Endodermal cell (in vitro differentiated cells): ENCODE measurements around the gene ICA1. TPM values are rescaled to one million over a fixed set of nuclear protein-coding genes. Genes with fewer than 3 reads are reported as not detected.

Experiments
- DNase-seq: peaks from one replicate; pipeline ENCODE4 v3.0.0-alpha.2; 2017
- H3K27ac ChIP-seq: 2 replicates; pipeline ENCODE4 v1.5.1; 2013; ENCODE audit warnings: mild to moderate bottlenecking, low read depth, low read length, moderate library complexity
- H3K27me3 ChIP-seq: 2 replicates; pipeline ENCODE4 v1.6.1; 2013; ENCODE audit warnings: mild to moderate bottlenecking, low read length, moderate library complexity; ENCODE audit not compliant: insufficient read depth, control insufficient read depth, poor library complexity, severe bottlenecking
- H3K36me3 ChIP-seq: 2 replicates; pipeline ENCODE4 v1.7.0; 2013; ENCODE audit warnings: mild to moderate bottlenecking, low read length, moderate library complexity; ENCODE audit not compliant: control insufficient read depth, insufficient read depth
- H3K4me1 ChIP-seq: one replicate; pipeline ENCODE4 v1.7.0; 2013; ENCODE audit warnings: low read length; ENCODE audit not compliant: control insufficient read depth, insufficient read depth
- H3K4me3 ChIP-seq: 2 replicates; pipeline ENCODE4 v1.5.1; 2013; ENCODE audit warnings: mild to moderate bottlenecking, low read length, moderate library complexity
- H3K9ac ChIP-seq: 2 replicates; pipeline ENCODE4 v1.6.1; 2013; ENCODE audit warnings: mild to moderate bottlenecking, low read length, moderate library complexity; ENCODE audit not compliant: poor library complexity, severe bottlenecking; ENCODE audit errors: extremely low read depth
- H3K9me3 ChIP-seq: 2 replicates; pipeline ENCODE4 v1.6.1; 2013; ENCODE audit warnings: mild to moderate bottlenecking, low read length, moderate library complexity; ENCODE audit not compliant: control insufficient read depth
- H3K27ac Mint-ChIP-seq: 2 replicates; pipeline ENCODE4 v1.8.0; 2020; ENCODE audit warnings: mixed read lengths
- H3K27me3 Mint-ChIP-seq: 2 replicates; pipeline ENCODE4 v1.8.0; 2021; ENCODE audit warnings: mild to moderate bottlenecking, mixed read lengths; ENCODE audit not compliant: insufficient read depth
- H3K36me3 Mint-ChIP-seq: 2 replicates; pipeline ENCODE4 v1.8.0; 2020; ENCODE audit warnings: low read depth, mixed read lengths
- H3K4me1 Mint-ChIP-seq: 2 replicates; pipeline ENCODE4 v1.8.0; 2020; ENCODE audit warnings: mixed read lengths
- H3K4me3 Mint-ChIP-seq: 2 replicates; pipeline ENCODE4 v1.8.0; 2020; ENCODE audit warnings: mild to moderate bottlenecking, moderate library complexity, mixed read lengths
- H3K9me3 Mint-ChIP-seq: 2 replicates; pipeline ENCODE4 v1.8.0; 2020; ENCODE audit warnings: mild to moderate bottlenecking, mixed read lengths
- WGBS, 2 experiments: methylation state at CpG; one replicate each; pipeline versions ENCODE4 v1.1.5 to v1.1.7; 2013; ENCODE audit warnings: missing lambda C conversion rate in 2 of 2, mixed read lengths in 1 of 2; ENCODE audit not compliant: insufficient coverage in 1 of 2, insufficient read length in 1 of 2; 5-methylcytosine and 5-hydroxymethylcytosine counted together
- total RNA-seq, 2 donors: library from RNA; stranded (reverse); fragmentation: NEBNext Ultra II Directional in 1 of 2; extraction: Animal tissue kit (Norgen Biotek cat#: 25700) in 1 of 2; gene quantifications; 2 replicates in 1 of 2; 3 replicates in 1 of 2; pipeline ENCODE4 v1.2.1, GENCODE V29; 2021
- TF ChIP-seq, protein P1 (sequence below): fragments of 200-600 bp; sonication (generic); conservative IDR thresholded peaks from 2 replicates; pipeline ENCODE4 v1.5.0; 2021; ENCODE audit warnings: antibody characterized with exemption, mild to moderate bottlenecking

ICA1 gene
- total RNA-seq, 2 donors from 2014 or later, result 25.0 to 50.2 TPM

- no peaks in the 10 kb centered on the region for H3K36me3 Mint-ChIP-seq
- H3K27ac Mint-ChIP-seq, result no peak overlapping the region
- Histone ChIP-seq H3K9ac (no peak overlapping the region), H3K27me3 (no peaks in the 10 kb centered on the region), H3K36me3 (no peaks in the 10 kb centered on the region), H3K4me1 (no peaks in the 10 kb centered on the region), H3K9me3 (no peaks in the 10 kb centered on the region), H3K4me3 (no peak overlapping the region), H3K27ac (no peak overlapping the region)
- peaks cover 10% of the 10 kb centered on the region for H3K4me1 Mint-ChIP-seq
- H3K9me3 Mint-ChIP-seq, result no peaks in the 10 kb centered on the region
- H3K4me3 Mint-ChIP-seq, result no peak overlapping the region
- TF ChIP-seq, protein P1, sequence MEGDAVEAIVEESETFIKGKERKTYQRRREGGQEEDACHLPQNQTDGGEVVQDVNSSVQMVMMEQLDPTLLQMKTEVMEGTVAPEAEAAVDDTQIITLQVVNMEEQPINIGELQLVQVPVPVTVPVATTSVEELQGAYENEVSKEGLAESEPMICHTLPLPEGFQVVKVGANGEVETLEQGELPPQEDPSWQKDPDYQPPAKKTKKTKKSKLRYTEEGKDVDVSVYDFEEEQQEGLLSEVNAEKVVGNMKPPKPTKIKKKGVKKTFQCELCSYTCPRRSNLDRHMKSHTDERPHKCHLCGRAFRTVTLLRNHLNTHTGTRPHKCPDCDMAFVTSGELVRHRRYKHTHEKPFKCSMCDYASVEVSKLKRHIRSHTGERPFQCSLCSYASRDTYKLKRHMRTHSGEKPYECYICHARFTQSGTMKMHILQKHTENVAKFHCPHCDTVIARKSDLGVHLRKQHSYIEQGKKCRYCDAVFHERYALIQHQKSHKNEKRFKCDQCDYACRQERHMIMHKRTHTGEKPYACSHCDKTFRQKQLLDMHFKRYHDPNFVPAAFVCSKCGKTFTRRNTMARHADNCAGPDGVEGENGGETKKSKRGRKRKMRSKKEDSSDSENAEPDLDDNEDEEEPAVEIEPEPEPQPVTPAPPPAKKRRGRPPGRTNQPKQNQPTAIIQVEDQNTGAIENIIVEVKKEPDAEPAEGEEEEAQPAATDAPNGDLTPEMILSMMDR, result no peak
- 91 to 100% methylated on average over 2 to 7 of the region's 7 CpGs for WGBS, 2 experiments
- no peak for DNase-seq
- no peaks in the 10 kb centered on the region for H3K27me3 Mint-ChIP-seq
These were observed 82.5 kb downstream of the ICA1 start for GRCh38 chr7:8179486-8179885.

DNA sequence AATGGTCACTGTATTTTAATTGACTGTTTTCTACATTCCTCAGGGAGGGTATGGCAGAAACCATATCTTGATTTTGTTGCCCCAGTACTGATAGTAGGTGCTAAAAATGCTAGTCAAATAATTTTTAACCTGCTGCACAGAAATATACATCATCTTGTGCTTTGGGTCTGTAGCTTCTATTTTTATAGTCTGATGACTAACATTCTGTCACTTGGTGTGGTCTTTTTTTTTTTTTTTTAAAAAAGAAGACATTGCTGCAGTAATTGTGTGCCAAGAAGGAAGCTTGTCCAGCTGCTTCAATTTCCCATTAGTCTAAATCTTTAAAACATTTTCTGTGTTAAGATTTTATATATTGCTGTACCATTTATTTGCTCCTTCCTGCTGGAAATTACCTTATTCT lies 83.6 kb downstream of the ICA1 start:
- Mint-ChIP-seq H3K4me1 (peaks cover 10% of the 10 kb centered on the region), H3K27me3 (no peaks in the 10 kb centered on the region), H3K4me3 (no peak overlapping the region), H3K9me3 (no peaks in the 10 kb centered on the region), H3K27ac (no peak overlapping the region), H3K36me3 (no peaks in the 10 kb centered on the region)
- no peaks in the 10 kb centered on the region for H3K4me1 ChIP-seq
- no peaks in the 10 kb centered on the region for H3K27me3 ChIP-seq
- no peak overlapping the region for H3K27ac ChIP-seq
- no peak overlapping the region for H3K9ac ChIP-seq
- no peak for DNase-seq
- no peaks in the 10 kb centered on the region for H3K9me3 ChIP-seq
- TF ChIP-seq, protein P1, result no peak
- no peaks in the 10 kb centered on the region for H3K36me3 ChIP-seq
- H3K4me3 ChIP-seq, result no peak overlapping the region

DNA sequence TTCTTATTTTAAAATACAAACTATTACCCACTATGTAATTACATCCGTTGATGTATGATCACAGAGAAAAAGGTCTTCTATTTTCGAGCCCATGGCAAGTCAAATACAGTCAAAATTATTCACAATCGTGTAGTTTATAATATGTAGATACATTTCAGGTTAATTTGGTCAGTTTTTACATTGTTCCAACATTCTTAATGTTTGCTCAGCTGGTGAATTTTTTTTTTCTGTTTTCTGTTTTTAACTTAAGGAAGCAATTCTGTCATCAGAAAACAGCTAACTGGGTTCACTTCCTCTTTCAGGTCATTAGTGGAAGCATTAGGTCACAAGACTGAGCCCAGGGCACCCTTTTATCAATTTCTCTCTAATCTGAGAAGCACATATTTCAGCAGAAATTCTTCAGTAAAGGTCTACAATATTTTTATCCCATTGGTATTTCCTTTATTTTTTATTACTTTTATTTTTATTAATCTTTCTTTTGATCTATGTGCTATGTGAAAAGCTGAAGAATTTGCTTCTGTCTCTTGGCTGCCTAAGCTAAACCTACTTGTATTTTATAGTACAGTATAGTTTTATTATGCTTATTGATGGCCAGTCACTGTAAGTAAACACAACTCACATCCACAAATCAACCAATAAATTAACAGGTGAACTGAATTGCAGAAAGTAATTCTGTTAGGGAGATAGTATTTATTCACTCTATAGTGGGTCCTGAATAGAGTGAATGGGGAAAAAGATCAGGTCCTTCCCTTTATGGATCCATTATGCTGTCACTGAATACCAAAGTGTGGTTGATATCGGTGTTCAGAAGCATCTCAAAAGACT lies 84.6 kb downstream of the ICA1 start:
- 89 to 93% methylated on average over 2 to 4 of the region's 4 CpGs for WGBS, 2 experiments
- Mint-ChIP-seq H3K27ac (no peak overlapping the region), H3K4me1 (peaks cover 10% of the 10 kb centered on the region), H3K4me3 (no peak overlapping the region), H3K36me3 (no peaks in the 10 kb centered on the region), H3K27me3 (no peaks in the 10 kb centered on the region), H3K9me3 (no peaks in the 10 kb centered on the region)
- no peaks in the 10 kb centered on the region for H3K4me1 ChIP-seq
- H3K9ac ChIP-seq, result no peak overlapping the region
- no peak for DNase-seq
- H3K9me3 ChIP-seq, result no peaks in the 10 kb centered on the region
- H3K27ac ChIP-seq, result no peak overlapping the region
- TF ChIP-seq, protein P1, result no peak
- no peaks in the 10 kb centered on the region for H3K27me3 ChIP-seq
- H3K4me3 ChIP-seq, result no peak overlapping the region
- no peaks in the 10 kb centered on the region for H3K36me3 ChIP-seq
